K562 (cell line): ENCODE results near the gene NAV2. TPM values are rescaled to one million over a fixed set of nuclear protein-coding genes. Genes with fewer than 3 reads are reported as not detected.

ENCODE experiments used
- CREB3 ChIP-seq: fragments of 450-650 bp; conservative IDR thresholded peaks from 2 replicates; pipeline ENCODE4 v1.6.1; 2016; ENCODE audit warnings: missing genetic modification characterization, low read depth, mild to moderate bottlenecking, missing compliant biosample characterization, moderate library complexity
- MAZ ChIP-seq, 2 experiments: fragments of 450-650 bp in 1 of 2; sonication (generic) in 1 of 2; formaldehyde crosslinking; IDR thresholded peaks in 1 of 2; conservative IDR thresholded peaks in 1 of 2; 2 replicates each; pipeline versions ENCODE4 v1.4.0 to v1.5.0; 2020; ENCODE audit warnings: mild to moderate bottlenecking in 1 of 2, missing genetic modification reagents in 1 of 2
- MGA ChIP-seq: fragments of 450-650 bp; IDR thresholded peaks from 2 replicates; pipeline ENCODE4 v1.6.1; 2016; ENCODE audit warnings: mild to moderate bottlenecking, moderate library complexity
- MLX ChIP-seq, 2 experiments: fragments of 450-650 bp in 1 of 2; sonication (generic) in 1 of 2; formaldehyde crosslinking; conservative IDR thresholded peaks; 2 replicates each; pipeline versions ENCODE4 v1.4.0 to v1.8.1; 2020 to 2022; ENCODE audit warnings: mild to moderate bottlenecking in 1 of 2, missing genetic modification reagents in 1 of 2
- NR4A1 ChIP-seq, 2 experiments: fragments of 250-450 bp in 1 of 2; fragments of 450-650 bp in 1 of 2; sonication (Bioruptor Pico) in 1 of 2; IDR thresholded peaks; 2 replicates each; pipeline versions ENCODE4 v1.4.0 to v1.6.1; 2016 to 2020; ENCODE audit warnings: mild to moderate bottlenecking in 2 of 2, missing compliant biosample characterization in 1 of 2, missing genetic modification characterization in 1 of 2, moderate library complexity in 1 of 2
- POLR2H ChIP-seq: IDR thresholded peaks from 2 replicates; pipeline ENCODE4 v1.6.1; 2016; ENCODE audit warnings: missing genetic modification characterization, low read depth, mild to moderate bottlenecking, control low read depth, missing compliant biosample characterization, moderate library complexity
- SMARCA4 ChIP-seq: fragments of 450-650 bp; IDR thresholded peaks from 2 replicates; pipeline ENCODE4 v1.6.1; 2016
- ZNF57 ChIP-seq: fragments of 450-650 bp; formaldehyde crosslinking; IDR thresholded peaks from 2 replicates; pipeline ENCODE4 v1.4.0; 2020; ENCODE audit warnings: mild to moderate bottlenecking, moderate library complexity
- polyA plus RNA-seq, 8 experiments: library from polyadenylated mRNA; depleted of rRNA in 4 of 8; stranded (reverse) in 5 of 8; unstranded in 3 of 8; fragments of >200 nt; fragmentation: Nextera tagmentation in 2 of 8; fragmentation: Illumina TruSeq in 1 of 8; extraction: Ambion mirVana in 2 of 8; extraction: Trizol in 1 of 8; gene quantifications; 2 replicates each; pipeline versions ENCODE4 v1.2.1 to v1.2.3, GENCODE V29; 2011 to 2014; ENCODE audit warnings: inconsistent platforms in 1 of 8, missing spikeins in 1 of 8
- total RNA-seq, 7 experiments: library from RNA; depleted of rRNA in 6 of 7; stranded (reverse); fragments of >200 nt in 6 of 7; fragmentation: Illumina TruSeq in 2 of 7; extraction: Trizol in 2 of 7; gene quantifications; 2 replicates each; pipeline versions ENCODE4 v1.2.1 to v1.2.3, GENCODE V29; 2011 to 2021; ENCODE audit warnings: low replicate concordance in 1 of 7
- TF ChIP-seq, protein P1 (sequence below), 3 experiments: fragments of 200-800 bp in 1 of 3; sonication (Bioruptor generic) in 1 of 3; sonication (generic) in 1 of 3; formaldehyde crosslinking in 1 of 3; IDR thresholded peaks; 2 replicates each; pipeline versions ENCODE4 v1.6.1 to v1.8.0; 2016 to 2022; ENCODE audit warnings: mild to moderate bottlenecking in 2 of 3, missing compliant biosample characterization in 2 of 3, missing genetic modification characterization in 2 of 3, missing genetic modification reagents in 1 of 3

NAV2 gene
- total and polyA plus RNA-seq, 9 of the 15 experiments (the other 6 are each of a cell fraction or from before 2014, with no cell fraction given) = 0.03 to 0.35 (median 0.05) TPM

GRCh38 chr11:19712281-19713195 lies at the start of gene NAV2 (continued):
- no peak for TF ChIP-seq CREB3 (tag)
- TF ChIP-seq MGA = peak; percentile 99
- peak; percentile 96 for TF ChIP-seq POLR2H (tag)
- TF ChIP-seq MLX (CRISPR knock-in tag; conservative IDR thresholded peaks at IDR 0.05) = 0 out of 4 replicates have a peak, but pooled peaks of 1 of the 2 experiments have one; percentile 36
- TF ChIP-seq ZNF57 (CRISPR knock-in tag) = no peak
- TF ChIP-seq SMARCA4 = no peak
- TF ChIP-seq, protein P1, sequence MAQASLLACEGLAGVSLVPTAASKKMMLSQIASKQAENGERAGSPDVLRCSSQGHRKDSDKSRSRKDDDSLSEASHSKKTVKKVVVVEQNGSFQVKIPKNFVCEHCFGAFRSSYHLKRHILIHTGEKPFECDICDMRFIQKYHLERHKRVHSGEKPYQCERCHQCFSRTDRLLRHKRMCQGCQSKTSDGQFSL (CRISPR knock-in tag; IDR thresholded peaks at IDR 0.05) = no peak
- TF ChIP-seq, protein P1 (tag; IDR thresholded peaks at IDR 0.05) = no peak
- TF ChIP-seq MAZ (CRISPR knock-in tag; conservative IDR thresholded peaks at IDR 0.05 in 1 of 2, IDR thresholded peaks at IDR 0.05 in 1 of 2) = peak; percentile 52 to 80; a peak in 3 of 4 replicates
- no peak for TF ChIP-seq NR4A1 (CRISPR knock-in tag; IDR thresholded peaks at IDR 0.05)
- TF ChIP-seq NR4A1 (tag; IDR thresholded peaks at IDR 0.05) = peak; percentile 49; the same call in 1 of the 2 replicates
